Measurements from ENCODE around the gene SLC13A3.
A peak's percentile ranks its signal among the peaks of the same experiment; 100 is the strongest.

SLC13A3 gene

GRCh38 chr20:46555370-46555956, 95.8 kb downstream of the SLC13A3 start:
- DNase-seq (ENCODE audit: low read depth), result no peak

- no peak for DNase-seq (ENCODE audit: low read depth)
Observed at GRCh38 chr20:46554828-46555227, 96.4 kb downstream of the SLC13A3 start.

- DNase-seq (ENCODE audit: low read depth), result no peak
Observed at GRCh38 chr20:46553926-46554325, 97.3 kb downstream of the SLC13A3 start.

- no peak for DNase-seq (ENCODE audit: low read depth)
Observed at GRCh38 chr20:46552460-46553420, 98.5 kb downstream of the SLC13A3 start.

- no peak for DNase-seq (ENCODE audit: low read depth)
Observed at GRCh38 chr20:46551522-46552381, 99.5 kb downstream of the SLC13A3 start.

- DNase-seq (ENCODE audit: low read depth), result no peak
Observed at GRCh38 chr20:46550461-46550860, 100.8 kb downstream of the SLC13A3 start, which contains the start of gene OCSTAMP. Gene OCSTAMP, minus strand, starts transcription at chr20:46550654. Its CDS starts 94 bp downstream, at chr20:46550560.

- no peak for DNase-seq (ENCODE audit: low read depth)
Observed at GRCh38 chr20:46549188-46549972, 101.9 kb downstream of the SLC13A3 start.

- DNase-seq (ENCODE audit: low read depth), result no peak
Observed at GRCh38 chr20:46548688-46549087, 102.6 kb downstream of the SLC13A3 start.

GRCh38 chr20:46547995-46548394, 103.3 kb downstream of the SLC13A3 start:
- DNase-seq (ENCODE audit: low read depth), result no peak

- no peak for DNase-seq (ENCODE audit: low read depth)
Observed at GRCh38 chr20:46546936-46547335, 104.3 kb downstream of the SLC13A3 start.

GRCh38 chr20:46546298-46546697, 105.0 kb downstream of the SLC13A3 start:
- no peak for DNase-seq (ENCODE audit: low read depth)

GRCh38 chr20:46545827-46546138, 105.5 kb downstream of the SLC13A3 start:
- no peak for DNase-seq (ENCODE audit: low read depth)

GRCh38 chr20:46545077-46545826, 106.0 kb downstream of the SLC13A3 start:
- DNase-seq (ENCODE audit: low read depth), result peak; percentile 61

GRCh38 chr20:46544576-46544975, 106.7 kb downstream of the SLC13A3 start:
- peak; percentile 6 for DNase-seq (ENCODE audit: low read depth)

- DNase-seq (ENCODE audit: low read depth), result no peak
Observed at GRCh38 chr20:46543959-46544358, 107.3 kb downstream of the SLC13A3 start.

GRCh38 chr20:46543033-46543432, 108.2 kb downstream of the SLC13A3 start:
- no peak for DNase-seq (ENCODE audit: low read depth)

- DNase-seq (ENCODE audit: low read depth), result no peak
Observed at GRCh38 chr20:46541229-46541935, 109.9 kb downstream of the SLC13A3 start.

- no peak for DNase-seq (ENCODE audit: low read depth)
Observed at GRCh38 chr20:46539113-46539512, 112.1 kb downstream of the SLC13A3 start.

- DNase-seq (ENCODE audit: low read depth), result no peak
Observed at GRCh38 chr20:46530640-46531039, 120.6 kb downstream of the SLC13A3 start.

- DNase-seq (ENCODE audit: low read depth), result peak; percentile 8
Observed at GRCh38 chr20:46523696-46524328, 127.4 kb downstream of the SLC13A3 start.
